ENCODE data around the gene COQ8A.

- TF ChIP-seq CTCF (IDR thresholded peaks at IDR 0.05; ENCODE audit: low read depth, low read length, poor library complexity, severe bottlenecking) (no peak), EZH2phosphoT487 (IDR thresholded peaks at IDR 0.05; ENCODE audit: borderline replicate concordance, low read length) (no peak)
Observed at GRCh38 chr1:226904772-226905171, 35.3 kb upstream of the COQ8A start.

Measured in DOHH2 (cell line).